IPS-20b (cell line): ENCODE measurements around the gene TSFM.

Source experiments
- H3K27ac ChIP-seq: one replicate; pipeline ENCODE4 v1.5.1; 2013; ENCODE audit warnings: low read length
- H3K27me3 ChIP-seq: 2 replicates; pipeline ENCODE4 v1.6.1; 2013; ENCODE audit warnings: mild to moderate bottlenecking, low read length, inconsistent platforms; ENCODE audit not compliant: insufficient read depth
- H3K36me3 ChIP-seq: 2 replicates; pipeline ENCODE4 v1.6.1; 2013; ENCODE audit warnings: low read depth, mild to moderate bottlenecking, inconsistent platforms, low read length, moderate library complexity; ENCODE audit not compliant: insufficient read depth
- H3K4me1 ChIP-seq: 2 replicates; pipeline ENCODE4 v1.6.1; 2013; ENCODE audit warnings: mild to moderate bottlenecking, control low read depth, inconsistent platforms, low read length, moderate library complexity; ENCODE audit not compliant: insufficient read depth
- H3K4me3 ChIP-seq: 2 replicates; pipeline ENCODE4 v1.5.1; 2013; ENCODE audit warnings: mild to moderate bottlenecking, low read length, inconsistent platforms
- H3K9ac ChIP-seq: 2 replicates; pipeline ENCODE4 v1.6.1; 2013; ENCODE audit warnings: low read depth, mild to moderate bottlenecking, inconsistent platforms, low read length, moderate library complexity
- H3K9me3 ChIP-seq: 2 replicates; pipeline ENCODE4 v1.6.1; 2013; ENCODE audit warnings: mild to moderate bottlenecking, low read depth, low read length, inconsistent platforms; ENCODE audit not compliant: insufficient read depth

The TSFM gene

DNA sequence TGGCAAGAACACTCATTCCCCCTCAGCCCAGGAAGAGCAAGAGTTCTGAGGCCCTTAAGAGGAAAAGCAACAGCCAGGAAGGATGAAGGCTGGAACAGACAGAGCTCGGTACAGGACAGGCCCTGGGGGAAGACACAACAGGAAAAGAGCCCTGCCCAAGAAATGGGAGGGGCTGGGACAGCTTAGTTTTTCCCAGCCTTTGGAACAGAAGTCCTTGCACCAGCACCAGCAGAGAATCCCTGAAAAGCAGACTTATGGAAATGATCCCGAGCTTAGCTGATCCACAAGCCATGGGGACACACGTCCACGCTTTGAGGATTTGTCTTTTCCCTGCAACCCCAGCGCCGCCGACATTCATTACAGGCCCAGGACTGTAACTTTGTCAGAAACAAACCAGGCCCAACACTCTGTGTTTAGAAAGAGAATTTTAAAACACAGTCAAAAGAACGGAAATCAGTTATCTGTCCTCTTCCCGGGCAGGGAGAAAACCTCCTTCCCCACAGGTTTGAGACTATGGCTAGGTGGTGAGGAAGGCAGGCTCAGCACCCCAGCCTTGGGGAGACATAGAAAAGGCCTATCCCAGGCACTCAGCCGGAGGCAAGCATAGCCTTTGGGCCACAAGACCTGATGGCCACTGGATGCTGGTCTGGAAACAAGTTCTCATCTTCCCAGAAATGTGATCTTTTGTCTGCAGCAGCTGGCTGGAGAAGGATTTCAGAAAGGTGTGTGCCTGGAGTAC is 40.0 kb downstream of the TSFM start:
- Histone ChIP-seq H3K4me3 (no peak overlapping the region), H3K9ac (no peak overlapping the region), H3K27ac (no peak overlapping the region), H3K9me3 (no peaks in the 10 kb centered on the region), H3K36me3 (peaks cover 72% of the 10 kb centered on the region), H3K4me1 (no peaks in the 10 kb centered on the region), H3K27me3 (no peaks in the 10 kb centered on the region)

GRCh38 chr12:57823131-57823907 is 40.7 kb downstream of the TSFM start:
- Histone ChIP-seq H3K9ac (no peak overlapping the region), H3K27me3 (no peaks in the 10 kb centered on the region), H3K9me3 (no peaks in the 10 kb centered on the region), H3K36me3 (peaks cover 79% of the 10 kb centered on the region), H3K27ac (no peak overlapping the region), H3K4me3 (no peak overlapping the region), H3K4me1 (no peaks in the 10 kb centered on the region)

DNA sequence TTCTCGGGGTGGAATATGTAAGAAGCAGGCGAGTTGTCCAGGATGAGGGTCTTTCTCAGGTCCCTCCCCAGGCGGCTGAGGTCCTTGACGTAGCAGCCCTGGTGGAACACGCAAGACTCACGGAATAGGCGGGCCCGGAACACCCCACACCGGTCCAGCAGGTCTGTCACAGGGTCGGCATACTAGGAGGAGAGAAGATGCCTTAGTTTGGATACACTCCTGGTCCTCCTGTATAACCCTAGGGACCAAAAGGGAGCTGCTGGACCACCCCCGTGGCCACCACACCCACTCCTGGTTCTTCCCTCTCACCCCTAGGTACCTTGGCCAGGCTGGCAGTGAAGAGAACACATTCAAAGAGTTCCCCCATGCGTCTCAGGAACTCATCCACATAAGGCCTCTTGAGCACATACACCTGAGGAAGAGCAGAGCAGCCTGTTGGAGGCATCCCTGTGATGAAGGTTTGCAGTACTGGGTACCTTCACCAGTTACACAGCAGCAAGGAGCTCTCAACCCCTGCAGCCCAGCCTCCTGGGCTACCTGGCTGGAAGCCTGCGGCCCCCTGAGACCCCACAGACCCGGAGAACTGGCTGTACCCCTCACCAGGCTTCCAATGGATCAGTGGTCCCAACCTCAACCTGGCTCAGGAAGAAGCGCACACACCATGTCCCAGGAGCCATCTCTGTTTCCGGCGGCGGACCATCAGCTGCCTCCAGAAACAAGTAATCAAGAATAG is 41.5 kb downstream of the TSFM start:
- Histone ChIP-seq H3K27ac (no peak overlapping the region), H3K4me1 (no peaks in the 10 kb centered on the region), H3K9ac (no peak overlapping the region), H3K9me3 (no peaks in the 10 kb centered on the region), H3K27me3 (no peaks in the 10 kb centered on the region), H3K4me3 (no peak overlapping the region), H3K36me3 (peaks cover 86% of the 10 kb centered on the region)

- Histone ChIP-seq H3K36me3 (peaks cover 92% of the 10 kb centered on the region), H3K4me3 (no peak overlapping the region), H3K27me3 (no peaks in the 10 kb centered on the region), H3K27ac (no peak overlapping the region), H3K9me3 (no peaks in the 10 kb centered on the region), H3K9ac (no peak overlapping the region), H3K4me1 (no peaks in the 10 kb centered on the region)
Observed at GRCh38 chr12:57825451-57825850, 42.9 kb downstream of the TSFM start.

DNA sequence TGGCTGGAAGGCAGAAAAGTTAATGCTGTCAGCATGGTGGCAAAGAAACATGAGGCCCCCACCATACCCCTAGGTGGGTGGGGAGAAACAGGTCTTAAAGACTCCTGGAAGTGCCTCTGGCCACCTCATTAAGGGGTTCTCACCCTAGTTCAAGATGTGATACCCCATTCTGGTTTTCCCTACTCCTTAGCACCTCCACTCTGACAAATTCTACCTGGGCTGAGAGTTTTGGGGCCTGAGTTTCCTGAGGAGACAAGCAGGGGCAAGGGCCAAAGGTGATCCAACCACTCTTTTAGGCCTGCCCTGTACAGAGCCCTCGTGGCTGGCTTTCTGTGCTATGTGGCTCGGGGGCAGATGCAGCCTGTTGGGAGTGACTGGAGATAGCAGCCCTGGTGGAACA is 43.8 kb downstream of the TSFM start:
- no peak overlapping the region for H3K4me3 ChIP-seq
- H3K4me1 ChIP-seq: no peaks in the 10 kb centered on the region
- H3K27ac ChIP-seq: no peak overlapping the region
- peaks cover 83% of the 10 kb centered on the region for H3K36me3 ChIP-seq
- no peaks in the 10 kb centered on the region for H3K9me3 ChIP-seq
- H3K9ac ChIP-seq: no peak overlapping the region
- H3K27me3 ChIP-seq: no peaks in the 10 kb centered on the region

GRCh38 chr12:57826966-57827365 is 44.4 kb downstream of the TSFM start:
- H3K27me3 ChIP-seq: no peaks in the 10 kb centered on the region
- peaks cover 77% of the 10 kb centered on the region for H3K36me3 ChIP-seq
- H3K27ac ChIP-seq: no peak overlapping the region

DNA sequence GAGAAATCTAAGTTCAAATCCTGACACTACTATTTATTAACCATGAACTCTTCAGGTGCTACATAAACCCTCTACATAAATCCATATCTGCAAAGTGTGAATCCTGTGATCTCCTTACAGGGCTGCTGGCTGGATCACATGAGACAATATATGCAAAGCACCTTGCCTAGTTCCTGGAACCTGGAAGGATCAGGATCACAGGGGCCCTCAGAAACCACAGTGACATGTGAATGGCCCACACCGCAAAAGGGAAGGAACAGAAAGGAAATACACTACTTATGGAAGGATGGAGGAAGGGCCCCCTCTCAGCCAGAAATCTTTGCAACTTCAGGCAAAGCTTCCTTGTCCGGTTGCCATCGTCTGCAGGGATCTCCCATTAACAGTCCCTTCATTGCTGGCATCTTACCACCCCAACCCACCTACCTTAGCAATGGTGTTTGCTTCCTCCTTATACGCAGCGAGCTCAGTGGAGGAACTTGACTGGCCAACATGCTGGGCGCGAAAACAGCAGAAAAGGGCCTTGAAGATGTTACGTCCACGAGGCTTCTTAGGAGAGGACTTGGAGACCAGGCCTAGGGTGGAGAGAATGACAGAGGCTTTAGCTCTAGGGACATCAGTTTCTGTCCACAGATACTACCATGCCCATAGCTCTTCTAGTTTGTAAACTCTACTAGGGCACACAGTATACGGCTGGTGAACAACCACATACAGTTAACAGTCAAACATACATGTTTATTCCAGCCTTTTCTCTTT is 46.6 kb downstream of the TSFM start:
- Histone ChIP-seq H3K36me3 (peaks cover 55% of the 10 kb centered on the region), H3K27me3 (no peaks in the 10 kb centered on the region), H3K4me1 (peaks cover 9% of the 10 kb centered on the region; the same call in 1 of the 2 replicates), H3K4me3 (no peak overlapping the region), H3K27ac (no peak overlapping the region), H3K9ac (no peak overlapping the region), H3K9me3 (no peaks in the 10 kb centered on the region)

More at GRCh38 chr12:57826966-57827365, 44.4 kb downstream of the TSFM start:
- Histone ChIP-seq H3K9ac (no peak overlapping the region), H3K4me1 (no peaks in the 10 kb centered on the region; the same call in 1 of the 2 replicates), H3K4me3 (no peak overlapping the region), H3K9me3 (no peaks in the 10 kb centered on the region)

GRCh38 chr12:57830393-57830792 is 47.8 kb downstream of the TSFM start:
- Histone ChIP-seq H3K36me3 (peaks cover 43% of the 10 kb centered on the region), H3K4me3 (no peak overlapping the region), H3K4me1 (peaks cover 9% of the 10 kb centered on the region; the same call in 1 of the 2 replicates), H3K9ac (no peak overlapping the region), H3K9me3 (no peaks in the 10 kb centered on the region), H3K27me3 (no peaks in the 10 kb centered on the region), H3K27ac (no peak overlapping the region)

- H3K27me3 ChIP-seq: no peaks in the 10 kb centered on the region
- no peak overlapping the region for H3K27ac ChIP-seq
- H3K9me3 ChIP-seq: no peaks in the 10 kb centered on the region
- no peak overlapping the region; the same call in 1 of the 2 replicates for H3K4me3 ChIP-seq
- H3K9ac ChIP-seq: no peak overlapping the region
- H3K4me1 ChIP-seq: peaks cover 32% of the 10 kb centered on the region
- peaks cover 17% of the 10 kb centered on the region for H3K36me3 ChIP-seq
Observed at GRCh38 chr12:57832966-57833365, 50.4 kb downstream of the TSFM start.

DNA sequence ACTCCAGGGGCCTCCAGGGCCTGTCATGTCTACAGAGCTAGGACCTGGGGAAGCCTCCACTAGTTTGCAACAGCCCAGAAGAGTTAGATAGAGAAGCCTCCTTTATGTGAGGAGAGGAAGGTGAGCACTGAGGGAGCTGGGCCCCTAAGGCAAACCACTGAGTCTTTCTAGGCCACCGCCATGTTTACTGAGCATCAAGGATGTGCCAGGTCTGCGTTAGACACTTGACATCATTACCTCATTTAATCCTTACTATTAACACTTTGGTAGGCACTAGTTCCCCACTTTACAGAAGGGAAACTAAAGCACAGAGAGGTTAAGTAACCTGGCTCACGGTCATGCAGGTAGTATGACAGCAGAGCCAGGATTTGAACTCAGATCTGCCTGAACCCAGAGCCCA is 51.1 kb downstream of the TSFM start:
- Histone ChIP-seq H3K4me3 (no peak overlapping the region; the same call in 1 of the 2 replicates), H3K4me1 (peaks cover 37% of the 10 kb centered on the region), H3K9ac (no peak overlapping the region), H3K27ac (no peak overlapping the region), H3K9me3 (no peaks in the 10 kb centered on the region), H3K27me3 (no peaks in the 10 kb centered on the region), H3K36me3 (peaks cover 11% of the 10 kb centered on the region)
